Suprapubic skin (tissue), 3 donors: ENCODE measurements around the gene SDHAF4.

Experiments
- POLR2A ChIP-seq, 2 donors: fragments of 450-650 bp; IDR thresholded peaks; one replicate each; pipeline ENCODE4 v1.6.1; 2017; ENCODE audit warnings: antibody characterized with exemption in 2 of 2, mild to moderate bottlenecking in 2 of 2, moderate library complexity in 2 of 2
- TF ChIP-seq, protein P1 (sequence below), 2 donors: fragments of 200-600 bp in 1 of 2; fragments of 450-650 bp in 1 of 2; sonication (generic) in 1 of 2; IDR thresholded peaks; one replicate each; pipeline ENCODE4 v1.5.1; 2016 to 2019; ENCODE audit warnings: antibody characterized with exemption in 2 of 2, mild to moderate bottlenecking in 1 of 2, moderate library complexity in 1 of 2

DNA sequence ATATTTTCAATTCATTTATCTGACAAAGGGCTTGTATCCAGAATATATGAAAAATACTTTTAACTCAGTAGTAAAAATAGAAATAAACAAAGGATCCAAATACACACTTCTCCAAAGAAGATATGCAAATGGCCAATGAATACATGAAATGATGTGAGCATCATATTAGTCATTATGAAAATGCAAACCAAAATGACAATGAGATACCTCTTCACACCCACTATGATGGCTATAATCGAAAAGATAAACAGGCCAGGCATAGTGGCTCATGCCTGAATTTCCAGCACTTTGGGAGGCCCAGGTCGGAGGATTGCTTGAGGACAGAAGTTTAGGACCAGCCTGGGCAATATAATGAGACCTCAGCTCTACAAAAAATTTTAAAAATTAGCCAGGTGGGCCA lies 67.1 kb downstream of the SDHAF4 start:
- TF ChIP-seq, protein P1, sequence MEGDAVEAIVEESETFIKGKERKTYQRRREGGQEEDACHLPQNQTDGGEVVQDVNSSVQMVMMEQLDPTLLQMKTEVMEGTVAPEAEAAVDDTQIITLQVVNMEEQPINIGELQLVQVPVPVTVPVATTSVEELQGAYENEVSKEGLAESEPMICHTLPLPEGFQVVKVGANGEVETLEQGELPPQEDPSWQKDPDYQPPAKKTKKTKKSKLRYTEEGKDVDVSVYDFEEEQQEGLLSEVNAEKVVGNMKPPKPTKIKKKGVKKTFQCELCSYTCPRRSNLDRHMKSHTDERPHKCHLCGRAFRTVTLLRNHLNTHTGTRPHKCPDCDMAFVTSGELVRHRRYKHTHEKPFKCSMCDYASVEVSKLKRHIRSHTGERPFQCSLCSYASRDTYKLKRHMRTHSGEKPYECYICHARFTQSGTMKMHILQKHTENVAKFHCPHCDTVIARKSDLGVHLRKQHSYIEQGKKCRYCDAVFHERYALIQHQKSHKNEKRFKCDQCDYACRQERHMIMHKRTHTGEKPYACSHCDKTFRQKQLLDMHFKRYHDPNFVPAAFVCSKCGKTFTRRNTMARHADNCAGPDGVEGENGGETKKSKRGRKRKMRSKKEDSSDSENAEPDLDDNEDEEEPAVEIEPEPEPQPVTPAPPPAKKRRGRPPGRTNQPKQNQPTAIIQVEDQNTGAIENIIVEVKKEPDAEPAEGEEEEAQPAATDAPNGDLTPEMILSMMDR (IDR thresholded peaks at IDR 0.05) = no peak
- no peak for TF ChIP-seq POLR2A (IDR thresholded peaks at IDR 0.05)
